GM21360 (cell line): ENCODE data around the gene DMBT1.

Experiments used
- ATAC-seq: cut with Tn5 transposase; IDR thresholded peaks from one replicate; pipeline ENCODE4 v1.9.1; 2021; ENCODE audit warnings: mild to moderate bottlenecking, moderate library complexity; ENCODE audit not compliant: unreplicated experiment

DMBT1 gene

GRCh38 chr10:122548407-122549085 is 12.0 kb upstream of the DMBT1 start:
- no peak for ATAC-seq

- ATAC-seq, result no peak
Measured at GRCh38 chr10:122549636-122550035, 10.9 kb upstream of the DMBT1 start.

GRCh38 chr10:122550427-122550826 is 10.1 kb upstream of the DMBT1 start:
- ATAC-seq, result no peak

- ATAC-seq, result no peak
Measured at GRCh38 chr10:122550983-122551382, 9.6 kb upstream of the DMBT1 start.

GRCh38 chr10:122551450-122551849 is 9.1 kb upstream of the DMBT1 start:
- no peak for ATAC-seq

- ATAC-seq, result no peak
Measured at GRCh38 chr10:122553341-122553740, 7.2 kb upstream of the DMBT1 start.

GRCh38 chr10:122554131-122555036 is 6.2 kb upstream of the DMBT1 start:
- ATAC-seq, result no peak

- no peak for ATAC-seq
Measured at GRCh38 chr10:122555442-122555841, 5.1 kb upstream of the DMBT1 start.

GRCh38 chr10:122557516-122557915 is 3.0 kb upstream of the DMBT1 start:
- ATAC-seq, result no peak

GRCh38 chr10:122558452-122558851 is 2.1 kb upstream of the DMBT1 start:
- no peak for ATAC-seq

- no peak for ATAC-seq
Measured at GRCh38 chr10:122559228-122559627, 1.3 kb upstream of the DMBT1 start.

- no peak for ATAC-seq
Measured at GRCh38 chr10:122561212-122561611, 658 bp downstream of the DMBT1 start.

- no peak for ATAC-seq
Measured at GRCh38 chr10:122561792-122562191, 1.2 kb downstream of the DMBT1 start.

GRCh38 chr10:122564980-122565379 is 4.4 kb downstream of the DMBT1 start:
- ATAC-seq, result no peak

GRCh38 chr10:122565766-122566206 is 5.2 kb downstream of the DMBT1 start:
- no peak for ATAC-seq

- no peak for ATAC-seq
Measured at GRCh38 chr10:122566632-122567031, 6.1 kb downstream of the DMBT1 start.

- ATAC-seq, result no peak
Measured at GRCh38 chr10:122567056-122567660, 6.6 kb downstream of the DMBT1 start.

- ATAC-seq, result no peak
Measured at GRCh38 chr10:122568551-122568950, 8.0 kb downstream of the DMBT1 start.

- ATAC-seq, result no peak
Measured at GRCh38 chr10:122570920-122571319, 10.4 kb downstream of the DMBT1 start.

GRCh38 chr10:122571892-122572291 is 11.3 kb downstream of the DMBT1 start:
- ATAC-seq, result no peak

GRCh38 chr10:122575776-122576175 is 15.2 kb downstream of the DMBT1 start:
- ATAC-seq, result no peak

GRCh38 chr10:122576291-122576690 is 15.7 kb downstream of the DMBT1 start:
- no peak for ATAC-seq
